HG03139 (cell line): ENCODE data around the gene LAMA2.

ENCODE experiments used
- ATAC-seq: cut with Tn5 transposase; IDR thresholded peaks from one replicate; pipeline ENCODE4 v1.9.1; 2021; ENCODE audit not compliant: unreplicated experiment

Gene LAMA2

DNA sequence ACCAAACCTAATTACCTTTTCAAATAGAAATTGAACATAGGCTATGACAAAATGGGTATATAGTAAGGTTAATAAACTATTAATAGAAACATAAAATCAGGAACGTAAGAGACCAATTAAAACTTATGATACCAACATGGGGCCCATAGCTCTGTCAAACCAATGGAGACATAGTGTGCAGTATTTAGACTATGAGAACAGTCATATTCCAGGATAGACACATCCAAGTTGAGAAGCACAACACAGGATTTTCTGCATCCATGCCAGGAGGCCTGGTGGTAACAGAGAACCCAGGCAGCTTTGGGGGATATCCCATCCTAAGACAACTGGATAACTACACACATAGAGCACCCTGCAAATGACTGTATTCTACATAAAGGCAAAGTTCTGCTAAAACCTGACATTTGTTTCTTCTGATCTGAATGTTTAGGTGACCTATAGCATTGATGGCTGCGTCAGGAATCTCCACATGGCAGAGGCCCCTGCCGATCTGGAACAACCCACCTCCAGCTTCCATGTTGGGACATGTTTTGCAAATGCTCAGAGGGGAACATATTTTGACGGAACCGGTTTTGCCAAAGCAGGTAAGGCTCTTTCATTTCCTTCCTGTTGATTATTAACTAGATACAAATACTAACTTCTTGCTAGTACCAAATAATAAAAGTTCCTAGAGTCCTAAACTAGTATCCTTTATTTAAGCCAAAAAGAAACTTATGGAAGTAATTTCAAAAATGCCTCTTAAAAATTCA, 624.3 kb downstream of the LAMA2 start:
- ATAC-seq, result no peak

DNA sequence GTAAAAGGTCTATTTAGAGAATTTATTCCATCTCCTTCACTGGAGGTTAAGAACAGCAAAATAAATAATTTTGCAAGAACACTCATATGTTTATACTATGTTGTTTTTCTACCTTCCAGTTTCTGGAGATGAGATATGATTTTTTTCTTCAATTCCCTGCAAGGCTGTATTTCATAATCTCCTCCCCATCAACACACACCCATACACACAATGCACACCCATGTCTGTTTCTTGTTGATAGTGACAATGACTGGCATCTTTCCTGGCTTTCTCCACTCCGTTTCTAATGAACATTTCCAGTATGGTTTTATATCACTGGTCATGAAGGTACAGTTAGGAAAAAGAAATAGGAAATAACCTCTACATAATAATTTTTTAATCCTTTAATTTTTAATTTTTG, 624.9 kb downstream of the LAMA2 start:
- no peak for ATAC-seq

DNA sequence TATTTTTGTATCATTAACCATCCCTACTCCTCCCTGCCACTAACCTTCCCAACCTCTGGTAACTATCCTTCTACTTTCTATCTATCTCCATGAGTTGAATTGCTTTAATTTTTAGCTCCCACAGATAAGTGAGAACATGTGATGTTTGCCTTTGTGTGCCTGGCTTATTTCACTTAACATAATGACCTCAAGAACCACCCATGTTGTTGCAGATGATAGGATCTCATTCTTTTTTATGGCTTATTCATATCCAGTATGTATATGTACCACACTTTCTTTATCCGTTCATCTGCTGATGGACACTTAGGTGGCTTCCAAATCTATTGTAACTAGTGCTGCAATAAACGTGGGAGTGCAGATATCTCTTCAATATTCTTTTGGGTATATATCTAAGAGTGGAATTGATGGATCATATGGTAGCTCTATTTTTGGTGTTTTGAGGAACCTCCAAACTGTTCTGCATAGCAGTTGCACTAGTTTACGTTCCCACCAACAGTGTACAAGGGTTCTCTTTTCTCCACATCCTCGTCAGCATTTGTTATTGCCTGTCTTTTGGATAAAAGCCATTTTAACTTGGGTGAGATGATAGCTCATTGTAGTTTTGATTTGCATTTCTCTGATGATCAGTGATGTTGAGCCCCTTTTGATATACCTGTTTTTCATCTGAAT, 625.7 kb downstream of the LAMA2 start:
- ATAC-seq, result no peak

DNA sequence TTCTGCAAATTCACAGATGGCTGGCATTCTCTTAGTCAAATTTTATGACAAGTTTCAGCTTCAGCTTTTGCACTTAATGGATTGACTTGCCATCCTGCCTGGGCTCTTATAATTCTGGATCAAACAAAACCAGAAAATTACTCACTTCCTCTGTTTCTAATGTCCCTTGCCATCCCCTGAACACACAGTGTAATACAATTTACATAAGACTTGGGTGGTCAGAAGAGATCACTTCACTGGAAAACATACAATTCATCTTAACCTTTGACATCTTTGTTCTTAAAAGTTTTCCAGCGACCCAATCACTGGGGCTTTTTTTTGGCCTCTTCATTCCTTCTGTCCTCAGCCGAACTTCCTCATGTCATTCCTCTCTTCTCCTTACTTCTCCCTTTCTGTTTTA, 628.0 kb downstream of the LAMA2 start:
- no peak for ATAC-seq

DNA sequence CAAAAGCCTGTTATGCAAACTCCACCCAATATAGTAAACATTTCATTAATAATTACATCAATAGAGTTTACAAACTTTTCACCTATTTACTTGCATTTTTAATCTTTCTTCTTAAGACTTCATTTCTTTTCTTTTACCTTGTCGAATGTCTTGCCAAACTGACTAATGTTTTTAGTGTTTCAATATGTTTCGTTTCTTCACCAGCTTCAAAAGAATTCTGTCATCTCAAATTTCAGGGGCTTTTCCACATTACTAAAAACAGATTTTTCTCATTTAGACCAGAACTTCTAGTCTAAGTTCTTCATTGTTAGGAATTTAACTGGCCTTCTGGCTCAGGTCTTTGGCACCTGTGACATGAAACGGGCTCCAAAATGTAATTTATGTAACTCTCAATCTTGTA, 630.5 kb downstream of the LAMA2 start:
- ATAC-seq, result no peak

DNA sequence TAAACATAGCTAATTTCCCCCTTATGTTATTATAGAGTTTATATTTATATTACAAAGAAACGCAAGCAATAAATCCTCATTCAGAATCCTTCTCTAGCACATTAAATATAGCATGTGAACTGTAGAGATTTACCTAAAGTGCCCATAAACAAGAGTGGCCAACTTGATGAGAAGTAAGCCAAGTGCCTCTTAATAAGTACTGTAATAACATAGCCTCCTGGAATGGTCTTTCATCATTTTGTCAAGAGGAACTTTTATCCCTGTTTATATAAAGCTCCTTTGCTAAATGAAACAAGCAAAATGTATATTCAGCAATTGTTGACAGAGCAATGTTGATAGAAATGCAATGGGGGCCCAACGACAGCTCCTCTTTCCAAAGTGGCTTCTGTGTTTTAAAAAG, 632.1 kb downstream of the LAMA2 start:
- no peak for ATAC-seq

DNA sequence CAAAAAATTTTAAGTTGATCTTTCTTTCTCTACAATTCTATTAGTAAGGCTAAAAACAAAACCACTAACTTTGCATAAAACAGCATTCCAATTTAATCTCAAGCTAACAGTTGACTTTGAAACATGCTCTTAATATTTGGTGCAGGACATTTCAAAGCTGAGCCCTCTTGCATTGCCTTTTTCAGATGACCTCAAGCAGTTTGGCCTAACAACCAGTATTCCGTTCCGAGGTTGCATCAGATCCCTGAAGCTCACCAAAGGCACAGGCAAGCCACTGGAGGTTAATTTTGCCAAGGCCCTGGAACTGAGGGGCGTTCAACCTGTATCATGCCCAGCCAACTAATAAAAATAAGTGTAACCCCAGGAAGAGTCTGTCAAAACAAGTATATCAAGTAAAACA, 633.1 kb downstream of the LAMA2 start:
- ATAC-seq, result no peak

DNA sequence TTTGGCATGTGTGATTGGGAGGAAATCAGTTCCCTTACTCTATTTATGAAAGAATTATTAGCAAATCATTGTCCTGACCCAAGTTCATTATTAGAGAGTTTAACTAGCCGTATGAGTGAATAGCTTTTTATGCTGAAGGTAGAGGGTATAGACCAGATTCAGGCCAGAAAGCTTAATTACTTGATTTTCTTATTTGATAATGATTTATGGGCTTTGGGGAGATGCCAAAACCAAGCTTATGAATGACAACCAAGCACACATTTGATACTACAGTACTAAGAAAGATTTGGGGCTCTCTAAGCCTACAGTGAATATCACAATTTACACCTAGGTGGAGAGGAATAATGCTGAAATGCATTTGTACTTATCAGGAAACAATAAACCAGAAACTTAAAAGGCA, 633.8 kb downstream of the LAMA2 start:
- no peak for ATAC-seq

DNA sequence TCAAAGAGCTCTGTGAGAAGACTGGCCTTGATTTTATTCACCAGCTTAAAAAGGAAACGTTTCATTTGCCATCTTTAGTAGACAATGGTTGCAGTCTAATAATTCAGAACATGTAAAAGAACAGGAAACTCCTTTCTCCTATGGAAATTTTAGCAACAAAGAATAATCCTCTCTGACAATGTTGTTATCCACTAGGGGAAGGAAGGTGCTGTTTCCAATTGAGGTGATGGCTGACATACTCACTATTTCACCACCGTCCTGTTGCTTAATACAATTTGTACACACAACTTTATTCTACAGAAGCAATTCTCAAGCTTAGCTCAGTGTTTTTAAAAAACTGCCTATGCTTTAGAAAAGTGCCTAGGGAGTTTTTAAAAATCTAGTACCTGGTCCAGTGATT, 634.4 kb downstream of the LAMA2 start:
- no peak for ATAC-seq

DNA sequence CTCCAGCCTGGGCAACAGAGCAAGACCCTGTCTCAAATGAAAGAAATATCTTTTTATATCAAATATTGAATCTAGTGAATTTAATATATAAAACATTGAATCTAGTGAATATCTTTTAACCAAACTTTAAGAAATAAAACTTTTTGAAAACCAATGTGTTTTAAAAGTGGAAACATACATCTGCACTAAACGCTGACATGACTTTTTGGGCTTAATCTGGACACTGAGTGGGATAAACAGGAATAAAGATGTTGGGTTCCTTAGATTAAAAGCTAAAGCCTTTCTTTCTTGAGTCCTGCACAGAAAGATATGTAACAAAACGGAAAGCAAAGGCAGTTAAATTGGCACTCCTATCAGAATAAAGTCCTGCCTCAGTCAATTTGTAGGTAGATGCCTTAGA, 636.8 kb downstream of the LAMA2 start:
- ATAC-seq, result no peak

DNA sequence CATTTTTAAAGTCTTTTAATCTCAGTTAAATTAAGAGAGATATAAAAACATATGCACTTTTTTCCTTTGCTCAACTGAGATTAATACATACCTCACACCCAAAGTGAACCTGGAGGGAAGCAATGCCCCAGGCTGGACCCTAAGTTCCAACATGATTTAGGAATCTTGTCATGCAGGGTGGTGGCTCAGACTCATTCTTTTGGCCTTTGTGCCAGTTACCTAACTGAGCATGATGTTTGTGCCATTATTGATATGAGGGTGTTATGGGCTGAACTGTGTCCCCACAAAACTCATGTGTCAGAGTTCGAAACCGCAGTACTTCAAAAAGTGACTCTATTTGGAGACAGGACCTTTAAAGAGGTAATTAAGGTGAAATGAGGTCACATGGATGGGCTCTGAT, 639.0 kb downstream of the LAMA2 start:
- no peak for ATAC-seq

DNA sequence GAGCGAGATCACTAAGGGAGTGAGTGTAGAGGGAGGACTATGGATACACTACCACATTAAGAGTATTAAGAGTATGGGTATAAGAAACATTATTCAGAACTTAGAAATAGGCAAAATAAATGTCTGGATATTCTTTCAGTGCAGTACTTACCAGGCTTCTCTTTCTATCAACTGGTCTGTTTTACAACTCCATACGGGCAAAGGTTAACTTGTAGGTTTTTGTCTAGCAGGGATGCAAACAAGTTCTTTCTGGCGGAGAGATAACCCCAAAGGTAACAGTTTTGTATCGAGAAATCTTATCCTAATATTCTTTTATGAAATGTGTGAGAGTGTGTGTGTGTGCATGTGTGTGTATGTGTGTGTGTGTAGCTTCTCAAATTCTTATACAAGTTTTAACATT, 640.9 kb downstream of the LAMA2 start:
- ATAC-seq, result no peak

DNA sequence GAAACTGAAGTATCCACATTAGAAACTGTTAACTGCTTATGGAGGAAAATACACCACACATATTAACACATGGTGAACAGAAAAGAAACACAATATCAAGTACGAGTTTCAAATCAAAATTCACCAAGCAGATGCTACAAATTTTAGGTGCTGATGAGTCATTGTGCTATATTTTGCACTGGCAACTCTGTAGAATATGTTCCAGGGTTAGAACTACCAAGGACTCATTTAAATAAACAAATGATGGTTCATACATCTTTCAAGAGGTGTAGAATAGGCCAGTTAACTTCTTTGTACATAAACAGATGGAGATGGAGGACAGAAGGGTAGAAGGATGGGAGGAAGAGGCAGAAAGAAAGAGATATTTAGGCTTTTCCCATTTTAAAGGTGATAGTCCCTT, 642.1 kb downstream of the LAMA2 start:
- ATAC-seq, result no peak

DNA sequence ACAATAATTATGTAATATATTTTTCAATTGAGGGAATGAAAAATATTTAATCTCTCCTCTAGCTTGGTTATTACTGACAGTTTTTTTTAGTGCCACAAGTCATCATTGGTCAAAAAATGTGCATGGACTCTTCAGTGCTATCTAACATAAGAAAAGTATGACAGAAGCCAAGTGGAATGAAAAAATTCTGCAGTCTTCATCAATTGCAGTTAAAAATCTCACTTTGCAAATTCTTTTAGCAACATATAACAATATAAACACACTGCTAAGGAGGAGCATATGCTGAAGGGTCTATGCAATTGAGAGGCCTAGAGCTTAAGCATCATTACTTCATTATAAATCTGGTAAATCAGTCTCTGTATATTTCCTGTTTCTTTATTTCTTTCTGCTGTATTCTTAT, 652.0 kb downstream of the LAMA2 start:
- ATAC-seq, result no peak

DNA sequence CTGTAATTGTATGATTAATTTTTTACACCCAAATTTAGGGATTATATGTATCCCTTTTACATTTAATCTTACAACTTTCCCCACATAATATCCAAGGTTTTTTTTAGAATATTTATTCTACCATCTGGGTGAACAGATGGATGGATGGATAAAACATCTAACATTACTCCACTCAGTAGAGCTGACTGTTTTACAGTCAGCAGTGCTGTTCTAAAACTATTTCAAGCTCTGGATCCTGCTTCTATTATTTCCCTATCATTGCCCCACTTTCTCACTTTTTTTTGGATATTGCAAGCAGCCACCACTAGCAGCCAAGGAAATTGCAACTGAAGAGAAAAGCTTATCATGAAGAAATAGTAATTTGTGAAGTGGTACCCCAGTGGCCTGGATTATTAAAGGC, 653.3 kb downstream of the LAMA2 start:
- ATAC-seq, result no peak

DNA sequence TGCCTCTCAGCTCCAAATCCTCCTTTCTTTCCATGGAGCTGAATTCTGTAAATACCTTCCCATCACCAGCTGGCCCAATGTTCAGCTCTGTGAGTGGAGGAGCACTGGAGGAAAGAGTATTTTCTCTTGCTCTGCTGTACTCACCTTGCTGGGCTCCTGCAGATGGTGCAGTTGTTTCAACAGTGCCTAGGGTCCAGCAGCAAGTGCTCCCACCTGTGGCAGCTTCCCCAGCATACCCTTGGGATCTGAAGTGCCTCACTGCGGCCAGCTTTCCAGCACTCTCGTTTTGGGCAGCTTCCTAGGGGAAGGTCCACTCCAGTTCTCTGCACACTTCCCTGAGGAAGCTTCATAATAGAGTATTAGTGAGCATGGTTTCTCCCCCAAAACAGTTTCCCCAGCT, 656.1 kb downstream of the LAMA2 start:
- no peak for ATAC-seq

DNA sequence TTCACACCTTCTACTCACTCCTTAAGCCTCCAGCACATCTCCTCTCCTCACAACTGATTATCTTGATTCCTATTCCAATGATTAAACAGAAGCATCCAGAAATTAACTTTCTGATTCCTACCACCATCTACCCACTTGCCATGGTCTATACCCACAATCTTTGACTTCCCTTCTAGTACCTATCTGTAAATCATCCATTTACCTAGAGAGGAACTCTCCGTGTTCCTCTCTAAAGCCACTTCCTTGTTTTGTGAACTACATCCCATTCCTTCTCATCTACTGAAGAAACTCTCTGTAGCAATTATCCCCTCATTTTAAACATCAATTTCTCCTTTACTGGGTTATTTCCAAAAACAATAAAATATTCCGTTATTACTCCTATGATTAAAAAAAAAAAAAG, 659.8 kb downstream of the LAMA2 start:
- ATAC-seq, result no peak

DNA sequence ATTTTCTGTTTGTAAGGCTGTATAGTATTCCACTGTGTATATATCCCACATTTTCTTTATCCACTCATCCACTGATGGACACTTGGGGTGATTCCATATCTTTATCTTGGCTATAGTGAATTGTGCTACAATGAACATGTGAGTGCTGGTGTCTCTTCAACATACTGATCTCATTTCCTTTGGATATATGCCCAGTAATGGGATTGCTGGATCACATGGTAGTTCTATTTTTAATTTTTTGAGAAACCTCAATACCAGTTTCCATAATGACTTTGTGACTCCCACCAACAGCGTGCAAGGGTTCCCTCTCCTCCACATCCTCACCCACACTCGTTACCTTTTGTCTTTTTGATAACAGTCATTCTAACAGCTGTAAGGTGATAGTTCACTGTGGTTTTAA, 661.0 kb downstream of the LAMA2 start:
- no peak for ATAC-seq

DNA sequence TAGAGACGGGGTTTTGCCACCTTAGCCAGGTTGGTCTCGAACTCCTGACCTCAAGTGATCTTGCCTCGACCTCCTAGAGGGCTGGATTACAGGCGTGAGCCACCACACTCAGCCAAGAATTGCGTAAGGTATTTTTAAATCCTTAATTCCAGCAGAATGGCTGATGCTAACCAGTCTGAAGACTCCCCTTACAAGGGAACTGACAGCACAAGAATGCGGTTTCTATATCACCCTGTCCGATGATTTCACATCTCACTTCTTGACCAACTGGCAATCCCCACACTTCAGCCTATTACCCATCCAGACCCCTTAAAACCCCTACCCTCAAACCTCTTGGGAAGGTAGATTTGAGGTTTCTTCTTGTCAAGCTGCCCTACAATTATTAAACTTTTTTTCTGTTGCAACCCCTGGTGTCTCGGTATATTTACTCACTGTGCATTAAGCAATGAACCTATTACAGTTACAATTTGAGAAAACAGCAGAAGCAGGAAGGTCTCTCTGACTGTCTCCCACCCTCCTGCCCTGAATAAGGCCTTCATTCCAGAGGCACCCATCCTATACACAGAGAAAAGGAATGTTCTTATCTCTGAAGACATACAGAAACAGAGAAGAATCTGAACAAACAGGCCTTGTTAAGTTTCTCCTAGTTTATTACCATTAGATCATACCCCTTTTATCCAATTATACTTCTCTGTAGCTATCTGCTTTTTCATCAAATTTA, 662.1 kb downstream of the LAMA2 start:
- ATAC-seq, result no peak

DNA sequence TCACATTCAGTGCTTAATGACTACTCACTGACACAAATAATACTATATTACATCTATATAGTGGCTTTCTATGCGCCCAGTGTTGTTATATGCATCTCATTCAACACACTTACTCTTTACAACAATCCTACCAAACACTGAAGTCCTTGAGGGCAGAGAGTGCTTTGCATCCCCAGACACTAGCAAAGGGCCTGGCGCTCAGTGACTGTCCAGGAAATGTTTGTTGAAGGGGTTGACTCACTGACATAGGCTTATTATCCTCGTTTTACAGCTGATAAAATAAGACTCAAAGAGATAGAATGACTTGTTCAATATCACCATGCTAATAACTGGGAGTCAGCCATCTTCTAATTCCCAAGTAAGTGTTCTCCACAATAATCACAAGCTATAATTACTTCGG, 663.8 kb downstream of the LAMA2 start:
- ATAC-seq, result no peak

DNA sequence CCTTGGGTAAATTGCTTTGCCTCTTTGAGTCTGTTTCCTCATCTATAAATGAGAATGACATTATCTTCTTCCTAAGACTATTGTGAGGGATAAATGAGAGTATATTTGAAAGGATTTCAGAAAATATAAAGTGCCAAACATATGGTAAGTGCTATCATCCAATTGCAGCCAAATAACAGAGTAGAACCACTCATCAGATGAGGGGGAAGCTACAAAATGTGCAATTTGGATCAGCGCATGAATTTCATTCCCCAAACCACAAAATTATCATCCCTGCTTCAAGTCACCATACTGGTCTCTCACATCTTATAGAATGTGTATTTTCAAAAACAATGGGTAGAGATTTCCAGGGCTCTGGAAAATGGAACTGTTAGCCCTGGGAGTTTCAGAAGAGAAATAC, 668.5 kb downstream of the LAMA2 start:
- no peak for ATAC-seq

DNA sequence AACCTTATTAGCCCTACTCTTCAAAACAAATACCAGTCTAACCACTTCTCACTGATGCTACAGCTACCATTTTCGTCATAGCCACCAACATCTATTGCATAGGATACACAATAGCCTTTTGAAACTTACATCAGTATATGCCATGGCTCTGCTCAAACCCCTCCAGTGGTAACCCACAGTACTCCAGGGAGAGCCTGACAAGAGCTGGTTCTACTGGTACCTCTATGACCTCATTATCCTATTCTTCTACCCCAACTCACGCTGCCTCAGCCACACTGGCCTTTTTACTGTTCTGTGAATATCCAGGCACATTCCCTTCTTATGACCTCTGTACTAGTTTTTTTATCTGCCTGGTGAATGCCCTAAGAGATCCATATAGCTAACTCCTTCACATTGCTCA, 669.5 kb downstream of the LAMA2 start:
- ATAC-seq, result no peak
